WTC11 (cell line): ENCODE measurements around the gene SLC8A3.

Experiments
- ZNF416 ChIP-seq: fragments of 250-450 bp; sonication (Bioruptor Pico); IDR thresholded peaks from 2 replicates; pipeline ENCODE4 v1.9.0; 2021; ENCODE audit warnings: mild to moderate bottlenecking, inconsistent platforms
- TF ChIP-seq, protein P1 (sequence below): sonication (generic); formaldehyde crosslinking; IDR thresholded peaks from 2 replicates; pipeline ENCODE4 v1.8.1; 2023; ENCODE audit warnings: mild to moderate bottlenecking, missing genetic modification reagents, moderate library complexity
- TF ChIP-seq, protein P2 (sequence below): fragments of 200-600 bp; IDR thresholded peaks from 2 replicates; pipeline ENCODE4 v1.8.0; 2022; ENCODE audit warnings: antibody characterized with exemption

DNA sequence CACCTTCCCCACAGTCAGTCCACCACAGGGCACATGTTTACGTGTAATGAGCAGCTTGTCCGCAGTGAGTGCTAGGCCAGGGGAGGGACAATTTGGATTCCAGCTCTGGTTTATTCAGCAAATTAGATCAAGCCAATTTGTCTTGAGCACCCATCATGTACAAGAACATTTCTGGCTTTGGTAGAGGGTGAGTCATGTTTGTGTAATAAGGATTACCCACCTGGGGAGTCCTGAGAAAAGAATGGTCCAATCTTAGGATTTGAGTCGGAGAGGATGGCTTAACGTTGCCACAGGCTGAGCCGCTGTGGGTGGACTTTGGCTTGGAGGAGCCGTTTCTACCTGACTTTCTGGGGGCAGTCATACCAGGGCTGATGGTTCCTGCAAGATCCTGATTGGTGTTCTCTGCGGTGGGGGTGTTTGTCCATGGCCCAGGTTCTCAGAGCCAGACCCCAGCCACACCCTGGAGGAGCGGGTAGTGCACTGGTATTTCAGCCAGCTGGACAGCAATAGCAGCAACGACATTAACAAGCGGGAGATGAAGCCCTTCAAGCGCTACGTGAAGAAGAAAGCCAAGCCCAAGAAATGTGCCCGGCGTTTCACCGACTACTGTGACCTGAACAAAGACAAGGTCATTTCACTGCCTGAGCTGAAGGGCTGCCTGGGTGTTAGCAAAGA is 165.8 kb downstream of the SLC8A3 start:
- TF ChIP-seq, protein P1, sequence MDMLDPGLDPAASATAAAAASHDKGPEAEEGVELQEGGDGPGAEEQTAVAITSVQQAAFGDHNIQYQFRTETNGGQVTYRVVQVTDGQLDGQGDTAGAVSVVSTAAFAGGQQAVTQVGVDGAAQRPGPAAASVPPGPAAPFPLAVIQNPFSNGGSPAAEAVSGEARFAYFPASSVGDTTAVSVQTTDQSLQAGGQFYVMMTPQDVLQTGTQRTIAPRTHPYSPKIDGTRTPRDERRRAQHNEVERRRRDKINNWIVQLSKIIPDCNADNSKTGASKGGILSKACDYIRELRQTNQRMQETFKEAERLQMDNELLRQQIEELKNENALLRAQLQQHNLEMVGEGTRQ (CRISPR knock-in tag), result no peak
- TF ChIP-seq ZNF416 (CRISPR knock-in tag), result no peak
- TF ChIP-seq, protein P2, sequence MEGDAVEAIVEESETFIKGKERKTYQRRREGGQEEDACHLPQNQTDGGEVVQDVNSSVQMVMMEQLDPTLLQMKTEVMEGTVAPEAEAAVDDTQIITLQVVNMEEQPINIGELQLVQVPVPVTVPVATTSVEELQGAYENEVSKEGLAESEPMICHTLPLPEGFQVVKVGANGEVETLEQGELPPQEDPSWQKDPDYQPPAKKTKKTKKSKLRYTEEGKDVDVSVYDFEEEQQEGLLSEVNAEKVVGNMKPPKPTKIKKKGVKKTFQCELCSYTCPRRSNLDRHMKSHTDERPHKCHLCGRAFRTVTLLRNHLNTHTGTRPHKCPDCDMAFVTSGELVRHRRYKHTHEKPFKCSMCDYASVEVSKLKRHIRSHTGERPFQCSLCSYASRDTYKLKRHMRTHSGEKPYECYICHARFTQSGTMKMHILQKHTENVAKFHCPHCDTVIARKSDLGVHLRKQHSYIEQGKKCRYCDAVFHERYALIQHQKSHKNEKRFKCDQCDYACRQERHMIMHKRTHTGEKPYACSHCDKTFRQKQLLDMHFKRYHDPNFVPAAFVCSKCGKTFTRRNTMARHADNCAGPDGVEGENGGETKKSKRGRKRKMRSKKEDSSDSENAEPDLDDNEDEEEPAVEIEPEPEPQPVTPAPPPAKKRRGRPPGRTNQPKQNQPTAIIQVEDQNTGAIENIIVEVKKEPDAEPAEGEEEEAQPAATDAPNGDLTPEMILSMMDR, result no peak
